ENCODE data around the gene MAGI1.

Gene MAGI1

GRCh38 chr3:65577843-65578430 lies 460.8 kb downstream of the MAGI1 start:
- TF ChIP-seq, protein P1, sequence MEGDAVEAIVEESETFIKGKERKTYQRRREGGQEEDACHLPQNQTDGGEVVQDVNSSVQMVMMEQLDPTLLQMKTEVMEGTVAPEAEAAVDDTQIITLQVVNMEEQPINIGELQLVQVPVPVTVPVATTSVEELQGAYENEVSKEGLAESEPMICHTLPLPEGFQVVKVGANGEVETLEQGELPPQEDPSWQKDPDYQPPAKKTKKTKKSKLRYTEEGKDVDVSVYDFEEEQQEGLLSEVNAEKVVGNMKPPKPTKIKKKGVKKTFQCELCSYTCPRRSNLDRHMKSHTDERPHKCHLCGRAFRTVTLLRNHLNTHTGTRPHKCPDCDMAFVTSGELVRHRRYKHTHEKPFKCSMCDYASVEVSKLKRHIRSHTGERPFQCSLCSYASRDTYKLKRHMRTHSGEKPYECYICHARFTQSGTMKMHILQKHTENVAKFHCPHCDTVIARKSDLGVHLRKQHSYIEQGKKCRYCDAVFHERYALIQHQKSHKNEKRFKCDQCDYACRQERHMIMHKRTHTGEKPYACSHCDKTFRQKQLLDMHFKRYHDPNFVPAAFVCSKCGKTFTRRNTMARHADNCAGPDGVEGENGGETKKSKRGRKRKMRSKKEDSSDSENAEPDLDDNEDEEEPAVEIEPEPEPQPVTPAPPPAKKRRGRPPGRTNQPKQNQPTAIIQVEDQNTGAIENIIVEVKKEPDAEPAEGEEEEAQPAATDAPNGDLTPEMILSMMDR (IDR thresholded peaks at IDR 0.05; ENCODE audit: control extremely low read depth, extremely low read depth, low read depth, missing control alignments): no peak
- ChIA-PET POLR2A (no interaction called here), CTCF (interaction anchor here (1.5 kb wide), 1 partner anchor 10 kb away, joined by 4 read pairs; no protein-coding TSS in a partner anchor)

GRCh38 chr3:65576966-65577365 lies 461.8 kb downstream of the MAGI1 start:
- CTCF ChIA-PET: interaction anchor here (0.9 to 1.4 kb wide), 4 partner anchors 10 to 47 kb away, joined by 3 to 5 read pairs (median 3); no protein-coding TSS in a partner anchor
- DNase-seq (ENCODE audit: extremely low spot score): no peak
- TF ChIP-seq, protein P1 (IDR thresholded peaks at IDR 0.05; ENCODE audit: control extremely low read depth, extremely low read depth, low read depth, missing control alignments): no peak
- POLR2A ChIA-PET: no interaction called here

More at GRCh38 chr3:65577843-65578430, 460.8 kb downstream of the MAGI1 start:
- no peak for DNase-seq (ENCODE audit: extremely low spot score)

- TF ChIP-seq, protein P1 (IDR thresholded peaks at IDR 0.05; ENCODE audit: control extremely low read depth, extremely low read depth, low read depth, missing control alignments): no peak
- ChIA-PET CTCF (interaction anchor here (0.9 to 1.5 kb wide), 6 partner anchors 9 to 46 kb away, joined by 3 to 5 read pairs (median 3); no protein-coding TSS in a partner anchor), POLR2A (no interaction called here)
- DNase-seq (ENCODE audit: extremely low spot score): no peak
Observed at GRCh38 chr3:65576228-65576627, 462.5 kb downstream of the MAGI1 start.

GRCh38 chr3:65575376-65575840 lies 463.3 kb downstream of the MAGI1 start:
- no peak for DNase-seq (ENCODE audit: extremely low spot score)
- POLR2A ChIA-PET: no interaction called here
- CTCF ChIA-PET: interaction anchor here (1.0 to 1.5 kb wide), 3 partner anchors 10 to 19 kb away, joined by 3 to 4 read pairs (median 3); no protein-coding TSS in a partner anchor
- TF ChIP-seq, protein P1 (IDR thresholded peaks at IDR 0.05; ENCODE audit: control extremely low read depth, extremely low read depth, low read depth, missing control alignments): no peak

DNA sequence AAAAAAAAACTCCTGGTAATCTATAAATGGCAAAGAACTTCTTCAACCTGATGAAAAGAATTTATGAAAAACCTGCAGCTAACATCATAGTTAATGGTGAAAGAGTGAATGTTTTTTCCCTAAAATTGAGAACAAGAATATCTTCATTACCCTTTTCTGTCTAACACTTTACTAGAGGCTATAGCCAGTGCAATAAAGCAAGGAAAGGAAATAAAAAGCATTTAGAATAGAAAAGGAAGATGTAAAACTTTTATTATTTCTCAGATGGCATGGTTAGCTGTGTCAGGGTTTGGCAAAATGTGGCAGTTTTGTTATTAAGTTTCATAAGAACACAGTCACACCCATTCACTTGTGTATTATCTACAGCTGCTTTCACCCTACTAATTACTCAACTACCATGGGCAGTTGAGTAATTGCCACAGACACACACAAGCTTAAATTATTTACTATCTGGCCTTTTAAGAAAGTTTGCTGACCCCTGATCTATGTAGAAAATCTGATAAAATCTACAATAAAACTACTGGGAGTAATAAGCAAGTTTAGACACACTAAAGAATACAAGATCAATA lies 465.1 kb downstream of the MAGI1 start:
- CTCF ChIA-PET: no interaction called here
- POLR2A ChIA-PET: no interaction called here
- DNase-seq (ENCODE audit: extremely low spot score): no peak
- TF ChIP-seq, protein P1 (IDR thresholded peaks at IDR 0.05; ENCODE audit: control extremely low read depth, extremely low read depth, low read depth, missing control alignments): no peak

DNA sequence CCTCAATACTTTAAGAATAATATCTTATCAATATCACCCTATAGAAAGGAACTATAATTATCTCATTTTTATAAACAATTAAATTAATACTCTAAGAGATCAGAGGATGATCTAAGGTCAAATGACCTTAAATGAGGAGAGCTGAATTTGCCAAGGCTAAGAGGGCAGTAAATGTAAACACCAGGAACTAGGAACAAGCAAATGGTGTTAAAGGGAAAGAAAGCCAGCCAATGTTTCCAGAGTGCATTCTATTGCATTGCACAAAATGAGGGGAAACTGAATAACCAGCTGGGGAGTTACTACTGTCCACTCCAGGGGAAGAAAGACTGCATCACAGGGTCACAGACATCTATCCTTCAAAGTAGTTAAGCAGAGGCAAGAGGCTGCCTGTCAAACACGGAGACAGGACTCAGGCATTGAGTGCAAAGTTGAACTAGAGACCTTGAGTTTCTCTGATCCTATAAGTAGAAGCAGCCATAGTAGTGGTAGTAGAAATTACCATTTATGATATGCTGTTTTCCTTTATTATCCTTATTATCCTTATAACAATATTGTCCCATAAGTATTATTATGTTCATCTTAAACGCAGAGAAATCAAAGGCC lies 466.4 kb downstream of the MAGI1 start:
- POLR2A ChIA-PET: no interaction called here
- CTCF ChIA-PET: no interaction called here
- no peak for DNase-seq (ENCODE audit: extremely low spot score)
- TF ChIP-seq, protein P1 (IDR thresholded peaks at IDR 0.05; ENCODE audit: control extremely low read depth, extremely low read depth, low read depth, missing control alignments): no peak

Data from GM10248 (cell line).